GM10266 (cell line): ENCODE data around the gene CRTAC1.

Source experiments
- DNase-seq: peaks from one replicate; pipeline ENCODE4 v3.0.0; 2012; ENCODE audit errors: extremely low spot score
- CTCF ChIP-seq: IDR thresholded peaks from 2 replicates; pipeline ENCODE4 v1.5.1; 2012; ENCODE audit warnings: mild to moderate bottlenecking, low read depth; ENCODE audit not compliant: control insufficient read depth, insufficient read depth; ENCODE audit errors: missing control alignments

The CRTAC1 gene

GRCh38 chr10:97925308-97925938 is 105.0 kb downstream of the CRTAC1 start:
- no peak for DNase-seq
- TF ChIP-seq CTCF = no peak

GRCh38 chr10:97924678-97925077 is 105.7 kb downstream of the CRTAC1 start:
- no peak for DNase-seq
- TF ChIP-seq CTCF = no peak

- DNase-seq = no peak
- no peak for TF ChIP-seq CTCF
These were observed 106.9 kb downstream of the CRTAC1 start for GRCh38 chr10:97923476-97923875.

- DNase-seq = no peak
- TF ChIP-seq CTCF = no peak
These were observed 107.4 kb downstream of the CRTAC1 start for GRCh38 chr10:97923057-97923456.

- DNase-seq = no peak
- no peak for TF ChIP-seq CTCF
These were observed 108.2 kb downstream of the CRTAC1 start for GRCh38 chr10:97922022-97922758.

- no peak for DNase-seq
- no peak for TF ChIP-seq CTCF
These were observed 108.8 kb downstream of the CRTAC1 start for GRCh38 chr10:97921581-97922021.

GRCh38 chr10:97920865-97921264 is 109.6 kb downstream of the CRTAC1 start:
- no peak for TF ChIP-seq CTCF
- no peak for DNase-seq
